Measurements from ENCODE around the gene AKAP8L.
"Not testable (repeated sequence)": the region's sequence is repeated elsewhere in the genome, so short reads cannot be mapped to it uniquely, and the experiment has no call there.

Gene AKAP8L

DNA sequence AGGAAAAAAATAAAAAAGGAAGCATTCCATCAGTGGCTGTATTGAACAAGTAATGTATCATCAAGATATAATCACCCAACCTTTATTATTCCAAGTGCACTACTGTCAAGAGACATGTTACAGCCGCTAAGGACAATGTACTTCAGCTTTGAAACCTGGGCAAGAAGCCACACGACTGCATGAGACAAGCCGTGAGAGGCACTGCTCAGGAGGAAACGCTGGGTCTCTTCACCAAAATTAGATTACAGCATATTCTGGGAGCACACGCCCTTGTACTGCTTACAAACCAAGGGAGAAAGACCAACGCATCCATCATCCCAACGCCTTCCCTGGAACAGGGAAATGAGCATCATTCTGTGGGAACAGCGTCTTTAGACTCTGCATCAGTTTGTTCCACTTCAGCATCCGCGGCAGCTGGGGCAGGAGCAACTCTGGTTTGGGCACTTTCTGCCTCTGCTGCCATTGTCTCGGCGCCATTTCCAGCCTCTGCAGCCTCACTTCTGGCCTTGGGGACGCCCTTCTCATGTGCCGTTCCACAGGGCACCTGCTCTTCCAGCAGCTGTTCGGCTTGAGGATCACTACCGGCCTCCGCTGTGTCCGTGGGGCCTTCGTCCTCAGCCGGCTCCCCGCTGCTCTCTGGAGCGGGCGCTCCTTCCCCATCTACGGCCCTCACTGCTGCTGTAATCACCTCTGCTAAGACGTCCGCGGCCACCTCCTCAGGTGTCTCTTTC lies 64.1 kb downstream of the AKAP8L start:
- Histone ChIP-seq H3K27me3 (no peaks in the 10 kb centered on the region), H3K4me3 (ENCODE audit: low read depth, low read length) (no peak overlapping the region), H3K4me1 (no peaks in the 10 kb centered on the region), H3K36me3 (peaks cover 55% of the 10 kb centered on the region), H3K9me3 (no peaks in the 10 kb centered on the region)
- no peak for DNase-seq
- no peak for TF ChIP-seq CTCF (IDR thresholded peaks at IDR 0.05; ENCODE audit: low read depth, low read length)

GRCh38 chr19:15353908-15354307 lies 64.9 kb downstream of the AKAP8L start:
- no peak for TF ChIP-seq CTCF (IDR thresholded peaks at IDR 0.05; ENCODE audit: low read depth, low read length)
- Histone ChIP-seq H3K4me1 (no peaks in the 10 kb centered on the region), H3K36me3 (peaks cover 47% of the 10 kb centered on the region), H3K4me3 (ENCODE audit: low read depth, low read length) (no peak overlapping the region), H3K27me3 (no peaks in the 10 kb centered on the region), H3K9me3 (no peaks in the 10 kb centered on the region)
- no peak for DNase-seq

DNA sequence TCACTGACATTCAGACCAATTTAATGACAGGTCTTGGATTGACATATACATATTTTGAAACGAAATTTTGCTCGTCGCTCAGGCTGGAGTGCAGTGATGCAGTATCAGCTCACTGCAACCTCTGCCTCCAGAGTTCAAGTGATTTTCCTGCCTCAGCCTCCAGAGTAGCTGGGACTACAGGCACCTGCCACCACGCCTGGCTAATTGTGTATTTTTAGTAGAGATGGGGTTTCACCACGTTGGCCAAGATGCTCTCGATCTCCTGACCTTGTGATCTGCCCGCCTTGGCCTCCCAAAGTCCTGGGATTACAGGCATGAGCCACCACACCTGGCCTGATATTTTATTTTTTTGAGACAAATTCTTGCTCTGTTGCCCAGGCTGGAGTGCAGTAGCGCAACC lies 66.3 kb downstream of the AKAP8L start:
- H3K4me1 ChIP-seq; H3K9me3 ChIP-seq; H3K27me3 ChIP-seq; H3K4me3 ChIP-seq (ENCODE audit: low read depth, low read length); DNase-seq: not testable (repeated sequence)
- H3K36me3 ChIP-seq = peaks cover 35% of the 10 kb centered on the region

DNA sequence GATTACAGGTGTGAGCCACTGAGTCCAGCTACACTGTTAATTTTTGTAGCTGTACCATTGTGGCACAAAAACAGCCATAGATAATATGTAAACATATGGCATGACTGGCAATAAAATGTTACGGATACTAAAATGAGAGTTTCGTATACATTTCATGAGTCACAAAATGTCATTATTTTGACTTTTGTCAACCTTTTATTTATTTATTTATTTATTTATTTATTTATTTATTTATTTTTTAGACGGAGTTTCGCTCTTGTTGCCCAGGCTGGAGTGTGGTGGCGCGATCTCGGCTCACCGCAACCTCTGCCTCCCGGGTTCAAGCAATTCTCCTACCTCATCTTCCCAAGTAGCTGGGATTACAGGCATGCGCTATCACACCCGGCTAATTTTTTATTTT lies 77.5 kb downstream of the AKAP8L start:
- DNase-seq, H3K36me3 ChIP-seq, H3K9me3 ChIP-seq: not testable (repeated sequence)

GRCh38 chr19:15340086-15340485 lies 78.7 kb downstream of the AKAP8L start:
- no peak for DNase-seq
- TF ChIP-seq CTCF (IDR thresholded peaks at IDR 0.05; ENCODE audit: low read depth, low read length) = no peak
- no peaks in the 10 kb centered on the region for H3K9me3 ChIP-seq
- H3K4me1 ChIP-seq = no peaks in the 10 kb centered on the region
- H3K27me3 ChIP-seq = no peaks in the 10 kb centered on the region
- H3K36me3 ChIP-seq = peaks cover 4% of the 10 kb centered on the region; the same call in 1 of the 2 replicates
- no peak overlapping the region for H3K4me3 ChIP-seq (ENCODE audit: low read depth, low read length)

More for the DNA sequence above, 77.5 kb downstream of the AKAP8L start:
- not testable (repeated sequence) for H3K4me3 ChIP-seq (ENCODE audit: low read depth, low read length); H3K4me1 ChIP-seq; H3K27me3 ChIP-seq

DNA sequence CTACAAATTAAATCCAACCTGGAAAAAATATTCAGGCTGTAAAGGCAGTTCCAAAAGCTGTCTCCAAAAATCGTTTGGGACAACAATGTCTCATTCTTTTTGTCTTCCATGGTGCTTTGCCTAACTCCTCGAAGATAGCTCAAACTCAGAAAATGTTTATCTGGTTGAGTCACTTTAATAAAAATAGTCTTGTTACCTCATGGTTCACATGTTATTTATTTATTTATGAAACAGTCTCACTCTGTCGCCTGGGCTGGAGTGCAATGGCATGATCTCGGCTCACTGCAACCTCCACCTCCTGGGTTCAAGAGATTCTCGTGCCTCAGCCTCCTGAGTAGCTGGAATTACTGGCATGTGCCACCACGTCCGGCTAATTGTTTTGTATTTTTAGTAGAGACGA lies 81.6 kb downstream of the AKAP8L start:
- H3K4me3 ChIP-seq (ENCODE audit: low read depth, low read length) = no peak overlapping the region
- no peaks in the 10 kb centered on the region for H3K9me3 ChIP-seq
- DNase-seq = no peak
- no peaks in the 10 kb centered on the region for H3K27me3 ChIP-seq
- no peaks in the 10 kb centered on the region for H3K4me1 ChIP-seq
- no peak for TF ChIP-seq CTCF (IDR thresholded peaks at IDR 0.05; ENCODE audit: low read depth, low read length)
- H3K36me3 ChIP-seq = peaks cover 4% of the 10 kb centered on the region; the same call in 1 of the 2 replicates

- H3K4me3 ChIP-seq (ENCODE audit: low read depth, low read length); H3K36me3 ChIP-seq; H3K27me3 ChIP-seq; H3K4me1 ChIP-seq; DNase-seq; H3K9me3 ChIP-seq: not testable (repeated sequence)
These were observed 82.8 kb downstream of the AKAP8L start for GRCh38 chr19:15335992-15336391.

Data from BE2C (cell line).